Activated naive CD8-positive, alpha-beta T cell treated with anti-CD3 and anti-CD28 coated beads for 36 hours (primary cell): ENCODE measurements around the gene NAT8L. TPM values are rescaled to one million over a fixed set of nuclear protein-coding genes. Genes with fewer than 3 reads are reported as not detected.

ENCODE experiments used
- DNase-seq: peaks from one replicate; pipeline ENCODE4 v3.0.0; 2021
- H3K27ac Mint-ChIP-seq: one replicate; pipeline ENCODE4 v1.8.0; 2022; ENCODE audit warnings: mild to moderate bottlenecking, moderate library complexity, mixed read lengths
- H3K27me3 Mint-ChIP-seq: one replicate; pipeline ENCODE4 v1.8.0; 2022; ENCODE audit warnings: mild to moderate bottlenecking, mixed read lengths
- H3K36me3 Mint-ChIP-seq: one replicate; pipeline ENCODE4 v1.8.0; 2021; ENCODE audit warnings: mild to moderate bottlenecking, mixed read lengths
- H3K4me1 Mint-ChIP-seq: one replicate; pipeline ENCODE4 v1.8.0; 2021; ENCODE audit warnings: mixed read lengths
- H3K4me3 Mint-ChIP-seq: one replicate; pipeline ENCODE4 v1.8.0; 2022; ENCODE audit warnings: mild to moderate bottlenecking, moderate library complexity, mixed read lengths
- H3K9me3 Mint-ChIP-seq: one replicate; pipeline ENCODE4 v1.8.0; 2022; ENCODE audit warnings: mixed read lengths
- total RNA-seq, 2 experiments: library from RNA; stranded (reverse); gene quantifications; one replicate each; pipeline ENCODE4 v1.2.3, GENCODE V29; 2021

NAT8L gene
- total RNA-seq, 2 experiments from 2014 or later, result 0.56 to 0.60 TPM

DNA sequence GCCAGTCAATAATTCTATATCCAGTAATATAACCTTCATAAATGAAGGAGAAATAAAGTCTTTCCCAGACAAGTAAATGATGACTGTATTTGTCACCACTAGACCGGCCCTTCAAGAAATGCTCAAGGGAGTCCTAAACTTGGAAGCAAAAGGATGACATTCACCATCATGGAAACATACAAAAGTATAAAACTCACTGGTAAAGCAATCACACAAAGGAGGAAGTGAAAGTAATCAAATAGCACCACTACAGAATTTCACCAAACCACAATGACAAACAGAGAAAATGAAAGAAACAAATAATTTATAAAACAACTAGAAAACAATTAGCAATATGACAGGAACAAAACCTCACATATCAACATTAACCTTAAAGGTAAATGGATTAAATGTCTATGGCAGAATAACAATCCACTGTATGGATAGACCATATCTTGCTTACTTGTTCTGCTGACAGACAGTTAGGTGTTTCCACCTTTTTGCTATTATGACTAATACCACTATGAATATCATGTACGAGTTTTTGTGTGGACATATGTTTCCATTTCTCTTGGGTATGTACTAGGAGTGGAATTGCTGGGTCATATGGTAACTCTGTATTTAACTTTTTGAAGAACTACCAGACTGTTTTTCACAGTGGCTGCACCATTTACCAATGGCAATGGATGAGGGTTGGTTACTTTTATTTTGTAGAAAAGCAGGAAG is 44.9 kb downstream of the NAT8L start:
- Mint-ChIP-seq H3K4me3 (no peak overlapping the region), H3K27me3 (peaks cover 5% of the 10 kb centered on the region), H3K36me3 (peaks cover 4% of the 10 kb centered on the region), H3K9me3 (peaks cover 13% of the 10 kb centered on the region), H3K4me1 (peaks cover 5% of the 10 kb centered on the region), H3K27ac (no peak overlapping the region)
- no peak for DNase-seq

- Mint-ChIP-seq H3K4me3 (no peak overlapping the region), H3K27ac (no peak overlapping the region), H3K27me3 (peaks cover 10% of the 10 kb centered on the region), H3K36me3 (peaks cover 4% of the 10 kb centered on the region), H3K9me3 (peaks cover 13% of the 10 kb centered on the region), H3K4me1 (peaks cover 7% of the 10 kb centered on the region)
- no peak for DNase-seq
Observed at GRCh38 chr4:2104556-2105345, 45.6 kb downstream of the NAT8L start.

- H3K36me3 Mint-ChIP-seq, result peaks cover 4% of the 10 kb centered on the region
- no peak overlapping the region for H3K4me3 Mint-ChIP-seq
- H3K27ac Mint-ChIP-seq, result no peak overlapping the region
- no peak for DNase-seq
- H3K9me3 Mint-ChIP-seq, result peaks cover 13% of the 10 kb centered on the region
- peaks cover 7% of the 10 kb centered on the region for H3K4me1 Mint-ChIP-seq
- peaks cover 16% of the 10 kb centered on the region for H3K27me3 Mint-ChIP-seq
Observed at GRCh38 chr4:2105559-2105958, 46.4 kb downstream of the NAT8L start.

DNA sequence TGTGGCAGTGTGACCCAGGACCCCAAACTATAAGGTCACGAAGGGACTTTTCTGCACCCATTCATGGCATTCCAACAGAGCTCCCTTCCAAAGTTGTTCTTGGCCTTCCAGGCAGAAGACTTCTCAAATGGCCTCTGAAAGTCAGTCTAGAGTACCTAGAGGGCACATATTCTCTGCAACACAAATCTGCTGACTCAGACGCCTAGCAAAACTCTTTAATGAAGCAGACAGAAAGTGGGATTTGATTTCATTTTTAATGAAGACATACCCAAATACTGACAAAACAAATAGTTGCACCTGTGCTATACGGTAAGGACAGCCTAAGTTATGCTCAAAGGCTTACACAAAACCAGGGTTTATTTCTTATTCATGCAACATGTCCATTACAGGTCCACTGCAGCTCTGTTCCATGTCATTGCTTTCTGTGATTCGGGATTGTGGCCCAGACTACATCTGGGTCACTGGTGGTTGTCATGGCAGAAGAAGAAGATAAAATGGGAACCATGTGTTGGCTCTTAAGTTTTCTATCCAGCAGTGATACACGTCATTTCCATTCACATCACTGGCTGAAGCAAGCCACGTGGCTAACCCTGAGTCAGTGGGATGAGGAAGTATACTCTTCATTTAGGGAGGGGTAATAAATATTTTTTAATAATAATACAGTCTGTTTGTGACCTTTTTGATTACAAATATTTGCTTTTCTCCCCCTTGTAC is 57.7 kb downstream of the NAT8L start:
- no peak overlapping the region for H3K27ac Mint-ChIP-seq
- H3K36me3 Mint-ChIP-seq, result no peaks in the 10 kb centered on the region
- no peaks in the 10 kb centered on the region for H3K4me1 Mint-ChIP-seq
- DNase-seq, result no peak
- H3K9me3 Mint-ChIP-seq, result no peaks in the 10 kb centered on the region
- H3K4me3 Mint-ChIP-seq, result no peak overlapping the region
- H3K27me3 Mint-ChIP-seq, result no peaks in the 10 kb centered on the region

Other genes starting within 250 kb of the NAT8L start
- gene LETM1, start 203.2 kb upstream of the NAT8L start, total RNA-seq, result 10 to 100 TPM; 76.6 to 77.3 TPM
- gene NSD2, start 187.9 kb upstream of the NAT8L start, total RNA-seq, result 100 to 1,000 TPM; 181 to 184 TPM
- gene NELFA, start 50.4 kb upstream of the NAT8L start, total RNA-seq, result 10 to 100 TPM; 44.8 to 46.2 TPM
- 10 to 100 TPM; 23.6 to 23.7 TPM for gene HAUS3, start 182.8 kb downstream of the NAT8L start, total RNA-seq
- gene POLN, start 182.8 kb downstream of the NAT8L start, total RNA-seq, result 1 to 10 TPM in 1 of 2 experiments, under 1 TPM in 1; 0.92 to 1.0 TPM
- 1 to 10 TPM in 1 of 2 experiments, under 1 TPM in 1; 0.78 to 1.2 TPM for gene MXD4, start 202.8 kb downstream of the NAT8L start, total RNA-seq